Measurements from ENCODE around the gene AFAP1. TPM values are rescaled to one million over a fixed set of nuclear protein-coding genes. Genes with fewer than 3 reads are reported as not detected.

The AFAP1 gene
- total RNA-seq, 5 donors from 2014 or later (not counting 1 experiment from before 2014, with no cell fraction given): 4.8 to 34.8 (median 20.3) TPM

DNA sequence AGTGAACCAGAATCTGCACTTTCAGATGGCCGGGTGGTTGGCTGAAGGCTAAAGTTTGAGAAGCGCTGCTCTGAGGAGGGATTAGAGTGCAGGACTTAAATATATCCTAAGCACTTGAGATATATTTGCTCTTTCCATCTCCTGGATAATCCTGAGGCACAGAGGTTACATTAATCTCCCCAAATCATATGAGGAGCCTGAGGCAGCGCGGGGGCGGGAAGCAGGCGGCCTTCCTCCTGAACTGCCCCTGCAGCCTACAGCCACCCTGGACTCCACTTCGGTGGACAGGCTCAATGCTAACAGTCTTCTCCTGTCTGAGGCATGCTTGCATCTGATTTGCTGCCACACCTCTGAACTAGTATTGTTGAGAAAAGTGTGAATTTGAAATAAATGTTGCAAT, 72.5 kb downstream of the AFAP1 start:
- peak overlapping the region; percentile 38 for H3K27ac ChIP-seq (ENCODE audit: low read length)
- CTCF ChIA-PET: no interaction called here
- no peaks in the 10 kb centered on the region for H3K27me3 ChIP-seq (replicated peaks in 1 of 2; ENCODE audit: control insufficient read depth in 2 of 2, extremely low read depth in 1 of 2, insufficient read depth in 2 of 2, low read length in 1 of 2)
- H3K4me1 ChIP-seq (ENCODE audit: control insufficient read depth in 1 of 2, extremely low read depth in 1 of 2, insufficient read depth in 2 of 2, low read length in 2 of 2): peaks cover 0 to 11% of the 10 kb centered on the region in 2 experiments
- H3K36me3 ChIP-seq (ENCODE audit: control insufficient read depth in 2 of 2, extremely low read depth in 1 of 2, insufficient read depth in 1 of 2, low read length in 1 of 2): no peaks in the 10 kb centered on the region
- no peaks in the 10 kb centered on the region for H3K9me3 ChIP-seq
- peaks cover 20 to 38% (median 30%) of the 10 kb centered on the region in 3 donors for H3K4me1 Mint-ChIP-seq
- 95% methylated on average over 4 of the region's 7 CpGs for WGBS (ENCODE audit: insufficient coverage)
- no peak overlapping the region for H3K4me3 ChIP-seq (ENCODE audit: control insufficient read depth in 1 of 2, extremely low read depth in 1 of 2, low read length in 1 of 2)
- H3K36me3 Mint-ChIP-seq: peaks cover 24% of the 10 kb centered on the region
- ATAC-seq (replicated peaks in 1 of 4) (peak in 1 of 4 experiments; percentile 5), DNase-seq (no peak)
- POLR2A ChIA-PET: no interaction called here
- H3K9me3 Mint-ChIP-seq: peaks cover 5 to 8% (median 6%) of the 10 kb centered on the region in 3 donors
- no peak overlapping the region for H3K4me3 Mint-ChIP-seq
- H3K27ac Mint-ChIP-seq: peak overlapping the region; percentile 50 to 88
- H3K27me3 Mint-ChIP-seq: peaks cover 0 to 1% of the 10 kb centered on the region in 2 donors

DNA sequence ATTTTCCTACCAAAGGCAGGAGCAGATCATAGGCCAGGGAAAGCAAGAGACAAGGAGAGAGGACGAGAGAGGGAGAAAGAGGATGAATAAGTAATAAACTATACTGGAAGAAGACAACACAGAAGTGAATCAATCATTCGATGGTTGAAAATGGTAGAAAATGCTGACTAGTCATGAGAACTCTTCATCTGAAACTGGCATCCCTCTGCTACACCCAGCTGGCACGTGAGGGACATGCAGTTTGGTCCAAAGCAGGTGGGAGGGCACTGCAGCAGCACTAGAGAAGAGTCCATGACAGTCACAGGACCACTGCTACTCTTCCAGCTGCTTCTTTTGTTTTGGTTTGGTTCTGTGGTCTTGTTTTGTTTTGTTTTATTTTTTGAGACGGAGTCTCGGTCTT, 74.1 kb downstream of the AFAP1 start:
- peaks cover 5 to 8% (median 6%) of the 10 kb centered on the region in 3 donors for H3K9me3 Mint-ChIP-seq
- H3K4me3 ChIP-seq (ENCODE audit: control insufficient read depth in 1 of 2, extremely low read depth in 1 of 2, low read length in 1 of 2): no peak overlapping the region
- ChIA-PET POLR2A (no interaction called here), CTCF (no interaction called here)
- ATAC-seq (replicated peaks in 1 of 4): peak in 1 of 4 experiments; percentile 46
- H3K4me3 Mint-ChIP-seq: no peak overlapping the region
- no peaks in the 10 kb centered on the region for H3K36me3 ChIP-seq (ENCODE audit: control insufficient read depth in 2 of 2, extremely low read depth in 1 of 2, insufficient read depth in 1 of 2, low read length in 1 of 2)
- H3K27ac ChIP-seq (ENCODE audit: low read length): no peak overlapping the region
- H3K27me3 Mint-ChIP-seq: peaks cover 1 to 3% of the 10 kb centered on the region in 2 donors
- H3K4me1 Mint-ChIP-seq: peaks cover 20 to 38% (median 30%) of the 10 kb centered on the region in 3 donors
- no peak overlapping the region for H3K27ac Mint-ChIP-seq
- DNase-seq: peak in 8 of 35 experiments; percentile 8 to 37 (median 22)
- peaks cover 0 to 11% of the 10 kb centered on the region in 2 experiments for H3K4me1 ChIP-seq (ENCODE audit: control insufficient read depth in 1 of 2, extremely low read depth in 1 of 2, insufficient read depth in 2 of 2, low read length in 2 of 2)
- H3K36me3 Mint-ChIP-seq: peaks cover 22% of the 10 kb centered on the region
- no peaks in the 10 kb centered on the region for H3K9me3 ChIP-seq
- no peaks in the 10 kb centered on the region for H3K27me3 ChIP-seq (replicated peaks in 1 of 2; ENCODE audit: control insufficient read depth in 2 of 2, extremely low read depth in 1 of 2, insufficient read depth in 2 of 2, low read length in 1 of 2)
- 83% methylated on average over 2 of the region's 5 CpGs for WGBS (ENCODE audit: insufficient coverage)

DNA sequence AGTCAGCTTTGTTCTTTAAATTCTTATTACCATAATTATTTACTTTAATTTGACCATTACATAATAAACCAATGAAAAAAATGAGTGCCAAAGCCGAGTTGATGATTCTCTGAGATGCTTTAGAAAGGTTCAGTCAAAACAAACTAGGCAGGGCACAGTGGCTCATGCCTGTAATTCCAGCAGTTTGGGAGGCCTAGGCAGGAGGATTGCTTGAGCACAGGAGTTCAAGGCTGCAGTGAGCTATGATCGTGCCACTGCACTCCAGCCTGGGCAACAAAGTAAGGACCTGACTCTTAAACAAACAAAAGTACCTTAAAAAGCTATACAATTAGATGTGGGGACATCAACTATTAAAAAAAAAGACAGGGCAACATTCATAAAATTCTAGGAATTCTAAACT, 75.0 kb downstream of the AFAP1 start:
- no peaks in the 10 kb centered on the region for H3K9me3 ChIP-seq
- ChIA-PET POLR2A (no interaction called here), CTCF (interaction anchor here (0.6 to 1.8 kb wide), 7 partner anchors 9 to 81 kb away, joined by 3 to 11 read pairs (median 4); partner anchors contain the start of gene AFAP1 (in 1 of the 2))
- no peaks in the 10 kb centered on the region for H3K36me3 ChIP-seq (ENCODE audit: control insufficient read depth in 2 of 2, extremely low read depth in 1 of 2, insufficient read depth in 1 of 2, low read length in 1 of 2)
- no peak overlapping the region for H3K27ac ChIP-seq (ENCODE audit: low read length)
- ATAC-seq (replicated peaks in 1 of 4) (peak in 1 of 4 experiments; percentile 51), DNase-seq (peak in 2 of 35 experiments; percentile 11 to 18)
- H3K4me1 ChIP-seq (ENCODE audit: control insufficient read depth in 1 of 2, extremely low read depth in 1 of 2, insufficient read depth in 2 of 2, low read length in 2 of 2): peaks cover 0 to 11% of the 10 kb centered on the region in 2 experiments
- Mint-ChIP-seq H3K4me1 (peaks cover 20 to 40% (median 30%) of the 10 kb centered on the region in 3 donors), H3K27ac (no peak overlapping the region), H3K9me3 (peaks cover 4 to 8% (median 6%) of the 10 kb centered on the region in 3 donors), H3K36me3 (peaks cover 18% of the 10 kb centered on the region), H3K4me3 (no peak overlapping the region), H3K27me3 (peaks cover 1 to 3% of the 10 kb centered on the region in 2 donors)
- no peak overlapping the region for H3K4me3 ChIP-seq (ENCODE audit: control insufficient read depth in 1 of 2, extremely low read depth in 1 of 2, low read length in 1 of 2)
- 100% methylated on average over 1 of the region's 2 CpGs for WGBS (ENCODE audit: insufficient coverage)
- H3K27me3 ChIP-seq (replicated peaks in 1 of 2; ENCODE audit: control insufficient read depth in 2 of 2, extremely low read depth in 1 of 2, insufficient read depth in 2 of 2, low read length in 1 of 2): no peaks in the 10 kb centered on the region

DNA sequence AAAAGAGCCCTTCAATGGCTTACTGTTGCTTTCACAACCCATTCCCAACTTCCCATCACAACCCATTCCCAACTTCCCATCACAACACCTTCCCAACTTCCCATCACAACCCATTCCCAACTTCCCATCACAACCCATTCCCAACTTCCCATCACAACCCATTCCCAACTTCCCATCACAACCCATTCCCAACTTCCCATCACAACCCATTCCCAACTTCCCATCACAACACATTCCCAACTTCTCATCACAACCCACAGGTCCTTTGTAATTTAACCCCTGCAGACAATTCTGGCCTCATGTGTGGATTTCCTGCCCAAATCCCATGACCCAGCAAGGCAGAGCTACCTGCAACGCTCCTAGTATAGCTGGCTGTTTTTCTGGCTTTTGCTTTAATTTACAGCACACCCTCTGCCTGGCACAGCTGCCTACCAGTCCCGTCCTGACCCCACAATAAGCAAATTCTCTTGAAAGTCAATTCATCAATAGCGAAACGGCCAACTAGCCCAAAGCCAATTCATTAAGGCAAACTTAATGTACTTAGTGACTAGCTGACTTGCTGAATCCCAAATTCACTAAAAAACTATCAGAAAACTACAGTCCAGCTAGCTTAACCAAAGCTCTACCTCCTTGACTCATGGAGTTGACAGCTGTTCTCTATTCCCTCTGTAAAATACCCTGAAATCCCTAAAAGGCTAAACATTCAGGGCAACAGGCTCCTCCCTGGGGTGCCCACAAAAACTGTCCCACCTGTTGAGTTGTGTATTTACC, 75.6 kb downstream of the AFAP1 start:
- peak in 2 of 4 experiments; percentile 30 to 60 for ATAC-seq (replicated peaks in 1 of 4)
- H3K4me1 ChIP-seq (ENCODE audit: control insufficient read depth in 1 of 2, extremely low read depth in 1 of 2, insufficient read depth in 2 of 2, low read length in 2 of 2): peaks cover 0 to 11% of the 10 kb centered on the region in 2 experiments
- POLR2A ChIA-PET: interaction anchor here in 1 of 2 donors (0.6 kb wide), 1 partner anchor 76 kb away, joined by 4 read pairs; no protein-coding TSS in a partner anchor
- no peaks in the 10 kb centered on the region for H3K27me3 ChIP-seq (replicated peaks in 1 of 2; ENCODE audit: control insufficient read depth in 2 of 2, extremely low read depth in 1 of 2, insufficient read depth in 2 of 2, low read length in 1 of 2)
- Mint-ChIP-seq H3K36me3 (peaks cover 13% of the 10 kb centered on the region), H3K27ac (peak overlapping the region; percentile 59 to 81), H3K4me1 (peaks cover 21 to 44% (median 29%) of the 10 kb centered on the region in 3 donors), H3K9me3 (peaks cover 0 to 8% (median 6%) of the 10 kb centered on the region in 3 donors), H3K4me3 (peak overlapping the region in 2 of 3 donors; percentile 34 to 56), H3K27me3 (peaks cover 1 to 3% of the 10 kb centered on the region in 2 donors)
- DNase-seq: peak in 17 of 35 experiments; percentile 2 to 35 (median 24)
- no peaks in the 10 kb centered on the region for H3K36me3 ChIP-seq (ENCODE audit: control insufficient read depth in 2 of 2, extremely low read depth in 1 of 2, insufficient read depth in 1 of 2, low read length in 1 of 2)
- H3K9me3 ChIP-seq: no peaks in the 10 kb centered on the region
- CTCF ChIA-PET: interaction anchor here in 1 of 2 donors (0.7 to 1.8 kb wide), 7 partner anchors 10 to 75 kb away, joined by 3 to 11 read pairs (median 4); partner anchors contain the start of gene AFAP1
- no peak overlapping the region for H3K4me3 ChIP-seq (ENCODE audit: control insufficient read depth in 1 of 2, extremely low read depth in 1 of 2, low read length in 1 of 2)
- H3K27ac ChIP-seq (ENCODE audit: low read length): no peak overlapping the region
- 97% methylated on average over 3 of the region's 4 CpGs for WGBS (ENCODE audit: insufficient coverage)

DNA sequence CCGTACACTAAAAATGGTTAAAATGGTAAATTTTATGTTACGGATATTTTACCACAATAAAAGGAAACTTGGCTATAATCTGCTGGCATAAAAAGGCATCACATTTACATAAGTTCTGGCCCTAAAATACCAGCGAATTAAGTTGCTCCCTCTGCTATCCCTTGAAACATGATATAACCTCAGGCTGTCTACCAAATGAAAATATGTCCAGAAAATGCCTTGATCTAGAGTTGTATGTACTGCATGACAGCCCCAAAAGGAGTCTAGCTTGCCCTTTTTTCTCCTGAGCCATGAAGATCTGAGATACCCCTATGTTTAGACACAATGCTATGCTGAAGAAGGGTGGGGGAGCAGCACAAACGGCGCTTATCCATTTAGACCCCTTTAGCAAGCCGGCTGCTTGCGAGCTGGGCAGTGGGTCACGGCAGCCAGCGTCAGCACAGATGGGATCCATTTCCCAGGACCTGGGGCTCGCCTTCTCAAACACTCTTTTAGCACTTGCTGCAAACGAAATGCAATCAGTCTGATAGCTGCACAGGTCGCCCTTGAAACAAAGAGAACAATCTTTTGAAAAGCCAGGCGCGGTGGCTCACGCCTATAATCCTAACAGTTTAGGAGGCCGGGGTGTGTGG, 77.0 kb downstream of the AFAP1 start:
- POLR2A ChIA-PET: interaction anchor here in 1 of 2 donors (0.6 kb wide), 1 partner anchor 75 kb away, joined by 5 read pairs; no protein-coding TSS in a partner anchor

DNA sequence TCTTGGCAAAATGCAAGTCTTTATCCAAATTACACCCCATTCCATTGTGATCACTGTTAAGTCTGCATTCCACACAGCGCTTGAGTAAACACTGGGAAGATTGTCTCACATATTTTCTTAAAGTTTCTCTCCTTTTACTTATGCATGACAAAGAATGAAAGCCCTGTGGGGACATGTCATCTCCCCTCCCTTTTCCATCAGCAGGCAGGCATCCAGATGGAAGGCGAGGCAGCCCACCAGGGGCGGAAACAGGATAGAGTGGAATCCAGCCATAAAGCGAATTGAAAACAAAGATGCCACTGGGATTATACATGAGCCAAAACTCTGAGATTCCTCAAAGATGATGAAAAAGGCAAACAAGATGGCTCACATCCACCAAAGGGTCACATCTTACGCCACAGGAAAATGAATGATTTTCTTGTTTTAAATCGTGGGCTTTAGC, 78.2 kb downstream of the AFAP1 start:
- H3K27me3 ChIP-seq (replicated peaks in 1 of 2; ENCODE audit: control insufficient read depth in 2 of 2, extremely low read depth in 1 of 2, insufficient read depth in 2 of 2, low read length in 1 of 2): peaks cover 0 to 4% of the 10 kb centered on the region in 2 experiments
- 86% methylated on average over 5 of the region's 6 CpGs for WGBS (ENCODE audit: insufficient coverage)
- DNase-seq (no peak), ATAC-seq (replicated peaks in 1 of 4) (no peak)
- peaks cover 0 to 8% of the 10 kb centered on the region in 2 experiments for H3K4me1 ChIP-seq (ENCODE audit: control insufficient read depth in 1 of 2, extremely low read depth in 1 of 2, insufficient read depth in 2 of 2, low read length in 2 of 2)
- Mint-ChIP-seq H3K36me3 (peaks cover 13% of the 10 kb centered on the region), H3K27ac (no peak overlapping the region), H3K27me3 (peaks cover 1 to 3% of the 10 kb centered on the region in 2 donors), H3K4me3 (no peak overlapping the region), H3K4me1 (peaks cover 23 to 47% (median 29%) of the 10 kb centered on the region in 3 donors), H3K9me3 (peaks cover 0 to 8% (median 6%) of the 10 kb centered on the region in 3 donors)
- no peak overlapping the region for H3K4me3 ChIP-seq (ENCODE audit: control insufficient read depth in 1 of 2, extremely low read depth in 1 of 2, low read length in 1 of 2)
- no peaks in the 10 kb centered on the region for H3K36me3 ChIP-seq (ENCODE audit: control insufficient read depth in 2 of 2, extremely low read depth in 1 of 2, insufficient read depth in 1 of 2, low read length in 1 of 2)
- POLR2A ChIA-PET: no interaction called here
- no peak overlapping the region for H3K27ac ChIP-seq (ENCODE audit: low read length)
- CTCF ChIA-PET: no interaction called here
- H3K9me3 ChIP-seq: no peaks in the 10 kb centered on the region

More for the DNA sequence above, 77.0 kb downstream of the AFAP1 start:
- Mint-ChIP-seq H3K27ac (no peak overlapping the region), H3K4me1 (peaks cover 16 to 45% (median 23%) of the 10 kb centered on the region in 3 donors), H3K9me3 (peaks cover 0 to 8% (median 6%) of the 10 kb centered on the region in 3 donors), H3K36me3 (peaks cover 13% of the 10 kb centered on the region), H3K27me3 (peaks cover 1 to 3% of the 10 kb centered on the region in 2 donors), H3K4me3 (no peak overlapping the region)
- no peaks in the 10 kb centered on the region for H3K36me3 ChIP-seq (ENCODE audit: control insufficient read depth in 2 of 2, extremely low read depth in 1 of 2, insufficient read depth in 1 of 2, low read length in 1 of 2)
- H3K4me1 ChIP-seq (ENCODE audit: control insufficient read depth in 1 of 2, extremely low read depth in 1 of 2, insufficient read depth in 2 of 2, low read length in 2 of 2): peaks cover 0 to 6% of the 10 kb centered on the region in 2 experiments
- H3K9me3 ChIP-seq: no peaks in the 10 kb centered on the region
- DNase-seq: no peak
- H3K27me3 ChIP-seq (replicated peaks in 1 of 2; ENCODE audit: control insufficient read depth in 2 of 2, extremely low read depth in 1 of 2, insufficient read depth in 2 of 2, low read length in 1 of 2): peaks cover 0 to 1% of the 10 kb centered on the region in 2 experiments
- no peak overlapping the region for H3K4me3 ChIP-seq (ENCODE audit: control insufficient read depth in 1 of 2, extremely low read depth in 1 of 2, low read length in 1 of 2)
- WGBS (ENCODE audit: insufficient coverage): 94% methylated on average over 13 of the region's 16 CpGs
- CTCF ChIA-PET: interaction anchor here (0.7 to 1.1 kb wide), 2 partner anchors 19 to 108 kb away, joined by 3 to 4 read pairs; no protein-coding TSS in a partner anchor
- no peak overlapping the region for H3K27ac ChIP-seq (ENCODE audit: low read length)
- ATAC-seq (replicated peaks in 1 of 4): no peak
